ENCODE results near the gene PET100. TPM values are rescaled to one million over a fixed set of nuclear protein-coding genes. Genes with fewer than 3 reads are reported as not detected.

The PET100 gene
- polyA plus RNA-seq, 4 donors: 99.2 to 131 (median 118) TPM

GRCh38 chr19:7611541-7612279 is 17.9 kb upstream of the PET100 start:
- DNase-seq (ENCODE audit: low read depth in 4 of 4, low spot score in 2 of 4): no peak

DNA sequence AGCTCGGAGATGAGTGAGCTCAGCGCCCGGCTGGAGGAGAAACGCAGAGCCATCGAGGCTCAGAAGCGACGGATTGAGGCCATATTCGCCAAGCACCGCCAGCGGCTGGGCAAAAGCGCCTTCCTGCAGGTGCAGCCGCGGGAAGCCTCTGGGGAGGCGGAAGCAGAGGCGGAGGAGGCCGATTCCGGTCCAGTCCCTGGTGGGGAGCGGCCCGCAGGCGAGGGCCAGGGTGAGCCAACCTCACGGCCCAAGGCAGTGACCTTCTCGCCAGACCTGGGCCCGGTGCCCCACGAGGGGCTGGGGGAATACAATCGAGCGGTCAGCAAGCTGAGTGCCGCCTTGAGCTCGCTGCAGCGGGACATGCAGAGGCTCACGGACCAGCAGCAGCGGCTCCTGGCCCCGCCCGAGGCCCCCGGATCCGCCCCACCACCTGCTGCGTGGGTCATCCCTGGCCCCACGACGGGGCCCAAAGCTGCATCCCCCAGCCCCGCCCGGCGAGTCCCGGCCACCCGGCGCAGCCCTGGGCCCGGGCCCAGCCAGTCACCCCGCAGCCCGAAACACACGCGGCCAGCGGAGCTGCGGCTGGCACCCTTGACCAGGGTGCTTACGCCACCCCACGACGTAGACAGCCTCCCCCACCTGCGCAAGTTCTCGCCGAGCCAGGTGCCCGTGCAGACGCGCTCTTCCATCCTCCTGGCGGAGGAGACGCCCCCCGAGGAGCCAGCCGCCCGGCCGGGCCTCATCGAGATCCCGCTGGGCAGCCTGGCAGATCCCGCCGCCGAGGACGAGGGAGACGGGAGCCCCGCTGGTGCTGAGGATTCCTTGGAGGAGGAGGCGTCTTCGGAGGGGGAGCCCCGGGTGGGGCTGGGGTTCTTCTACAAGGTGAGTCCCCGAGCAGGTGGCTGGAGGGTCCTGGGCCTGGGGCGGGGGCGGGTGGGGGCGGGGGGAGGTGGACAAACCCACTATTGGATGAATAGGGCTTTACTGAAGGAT is 17.0 kb upstream of the PET100 start:
- no peak for DNase-seq (ENCODE audit: low read depth in 4 of 4, low spot score in 2 of 4)

DNA sequence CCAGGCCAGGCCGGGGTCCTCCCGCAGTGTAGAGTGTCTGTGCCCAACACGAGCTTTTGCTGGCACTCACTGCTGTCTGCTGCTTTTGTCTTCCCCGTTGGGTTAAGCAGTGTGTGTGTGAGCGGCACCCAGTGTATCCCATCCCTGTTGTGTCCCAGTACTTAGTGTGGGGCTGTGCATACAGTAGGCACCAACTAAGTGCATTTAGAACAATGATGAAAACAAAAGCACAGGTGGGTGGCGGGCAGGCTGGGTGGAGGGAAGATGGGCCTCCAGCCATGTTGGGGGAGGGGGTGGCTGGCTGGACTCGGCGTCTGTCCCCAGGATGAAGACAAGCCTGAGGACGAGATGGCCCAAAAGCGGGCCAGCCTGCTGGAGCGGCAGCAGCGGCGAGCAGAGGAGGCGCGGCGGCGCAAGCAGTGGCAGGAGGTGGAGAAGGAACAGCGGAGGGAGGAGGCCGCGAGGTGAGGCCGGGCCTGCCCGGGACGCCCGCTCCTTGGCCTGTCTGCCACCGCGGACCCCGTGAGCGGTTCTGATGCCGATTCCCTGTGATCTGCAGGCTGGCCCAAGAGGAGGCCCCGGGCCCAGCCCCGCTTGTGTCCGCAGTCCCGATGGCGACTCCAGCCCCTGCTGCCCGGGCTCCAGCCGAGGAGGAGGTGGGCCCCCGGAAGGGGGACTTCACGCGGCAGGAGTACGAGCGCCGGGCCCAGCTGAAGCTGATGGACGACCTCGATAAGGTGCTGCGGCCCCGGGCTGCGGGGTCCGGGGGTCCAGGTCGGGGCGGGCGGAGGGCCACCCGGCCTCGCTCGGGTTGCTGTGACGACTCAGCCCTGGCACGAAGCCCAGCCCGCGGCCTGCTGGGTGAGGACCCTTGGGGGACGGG is 14.5 kb upstream of the PET100 start:
- no peak for DNase-seq (ENCODE audit: low read depth in 4 of 4, low spot score in 2 of 4)

GRCh38 chr19:7617172-7617571 is 12.4 kb upstream of the PET100 start:
- no peak for DNase-seq (ENCODE audit: low read depth in 4 of 4, low spot score in 2 of 4)

DNA sequence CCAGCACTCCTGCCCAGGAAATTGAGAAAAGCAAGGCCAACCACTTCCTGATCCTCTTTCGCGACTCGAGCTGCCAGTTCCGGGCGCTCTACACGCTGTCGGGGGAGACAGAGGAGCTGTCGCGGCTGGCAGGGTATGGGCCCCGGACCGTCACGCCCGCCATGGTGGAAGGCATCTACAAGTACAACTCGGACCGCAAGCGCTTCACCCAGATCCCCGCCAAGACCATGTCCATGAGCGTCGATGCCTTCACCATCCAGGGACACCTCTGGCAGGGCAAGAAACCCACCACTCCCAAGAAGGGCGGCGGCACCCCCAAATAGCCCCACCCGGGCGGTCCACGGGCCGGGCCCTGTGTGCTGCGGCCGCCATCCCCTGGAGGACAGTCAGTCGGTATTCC is 11.9 kb upstream of the PET100 start:
- DNase-seq (ENCODE audit: low read depth in 4 of 4, low spot score in 2 of 4): no peak

DNA sequence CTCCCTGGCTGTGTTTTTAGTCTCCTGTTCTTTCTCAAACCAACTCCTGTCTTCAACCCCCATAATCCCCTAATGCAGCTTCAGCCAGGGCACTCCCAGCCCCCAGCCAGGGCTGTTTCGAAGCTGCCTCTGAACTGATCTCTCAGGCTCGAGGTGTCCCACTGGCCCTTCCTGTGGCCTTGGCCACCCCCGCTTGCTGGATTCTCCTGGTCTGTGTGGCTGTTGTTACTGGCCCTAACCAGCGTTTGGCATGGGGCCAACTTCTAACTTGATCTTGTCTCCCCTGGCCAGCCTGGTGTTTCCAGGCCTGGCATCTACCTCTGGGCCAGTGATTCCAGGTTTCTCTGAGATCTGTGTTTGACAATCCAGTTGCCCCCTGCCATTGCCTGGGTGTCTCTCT is 11.2 kb upstream of the PET100 start:
- no peak for DNase-seq (ENCODE audit: low read depth in 4 of 4, low spot score in 2 of 4)

- no peak for DNase-seq (ENCODE audit: low read depth in 4 of 4, low spot score in 2 of 4)
Observed at GRCh38 chr19:7618771-7619510, 10.7 kb upstream of the PET100 start.

DNA sequence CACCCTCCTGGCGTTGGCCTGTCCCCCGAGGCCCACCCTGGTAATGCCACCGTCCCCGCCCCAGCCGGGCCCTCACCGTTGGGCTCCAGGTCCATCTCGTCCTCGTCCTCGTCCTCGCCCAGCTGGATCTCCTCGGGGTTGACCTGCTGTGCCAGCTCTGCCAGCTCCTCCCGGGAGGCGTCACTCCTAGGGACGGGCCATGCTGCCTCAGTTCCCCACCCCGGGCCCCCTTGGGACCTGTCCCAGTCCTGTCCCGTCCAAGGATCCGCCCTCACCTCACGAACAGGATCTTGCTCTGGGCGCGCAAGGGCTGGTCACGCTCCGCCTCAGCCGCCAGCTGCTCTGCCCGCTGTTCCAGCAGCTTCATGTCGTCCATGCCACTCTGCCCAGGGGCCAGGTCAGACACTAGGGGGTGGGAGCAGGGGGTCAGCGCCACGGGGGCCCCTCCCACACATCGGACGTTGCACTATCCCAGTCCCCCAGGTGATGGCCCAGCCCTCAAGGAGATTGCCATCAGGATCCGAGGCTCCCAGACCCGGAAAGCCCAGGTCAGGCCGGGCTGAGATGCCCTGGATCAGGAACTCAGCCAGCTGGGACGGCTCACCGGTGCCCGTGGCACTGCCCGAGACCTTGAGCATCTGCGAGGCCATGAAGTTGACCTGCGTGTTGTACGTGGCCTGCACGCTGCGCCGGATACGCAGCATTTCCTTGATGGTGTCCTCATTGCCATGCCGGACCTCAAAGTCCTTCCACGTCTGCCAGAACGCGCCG is 9.7 kb upstream of the PET100 start:
- no peak for DNase-seq (ENCODE audit: low read depth in 4 of 4, low spot score in 2 of 4)

GRCh38 chr19:7620442-7621412 is 8.9 kb upstream of the PET100 start:
- no peak for DNase-seq (ENCODE audit: low read depth in 4 of 4, low spot score in 2 of 4)

DNA sequence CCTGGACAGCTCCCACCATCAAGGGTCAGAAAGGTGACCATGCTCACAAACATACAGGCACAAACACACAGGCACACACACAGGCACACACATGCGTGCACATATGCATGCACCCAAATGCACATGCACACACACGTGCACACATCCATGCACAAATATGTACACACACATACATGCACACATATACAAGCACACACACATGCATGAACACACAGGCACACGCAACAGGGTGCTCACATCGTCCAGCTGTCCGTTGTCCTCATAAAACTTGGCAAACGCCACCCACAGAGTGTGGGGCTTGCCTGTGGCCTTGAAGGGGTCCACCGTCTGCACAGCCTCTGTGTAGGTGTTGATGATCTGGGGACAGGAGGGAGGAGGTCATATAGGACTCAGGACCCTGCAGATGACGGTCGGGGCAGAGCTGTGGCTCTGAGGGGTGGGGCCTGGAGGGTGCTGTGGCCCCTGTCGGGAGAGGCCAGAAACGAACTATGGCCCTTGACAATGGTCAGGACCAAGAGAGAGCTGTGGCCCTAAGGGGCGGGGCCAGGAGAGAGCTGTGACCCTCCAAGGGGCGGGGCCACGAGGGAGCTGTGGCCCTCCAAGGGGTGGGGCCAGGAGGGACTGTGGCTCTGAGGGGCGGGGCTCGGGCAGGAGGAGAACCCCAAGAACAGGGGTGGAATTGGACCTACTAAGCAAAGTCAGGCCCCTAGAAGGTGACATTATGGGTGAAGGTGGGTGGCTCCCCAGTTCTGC is 6.5 kb upstream of the PET100 start:
- no peak for DNase-seq (ENCODE audit: low read depth in 4 of 4, low spot score in 2 of 4)

DNA sequence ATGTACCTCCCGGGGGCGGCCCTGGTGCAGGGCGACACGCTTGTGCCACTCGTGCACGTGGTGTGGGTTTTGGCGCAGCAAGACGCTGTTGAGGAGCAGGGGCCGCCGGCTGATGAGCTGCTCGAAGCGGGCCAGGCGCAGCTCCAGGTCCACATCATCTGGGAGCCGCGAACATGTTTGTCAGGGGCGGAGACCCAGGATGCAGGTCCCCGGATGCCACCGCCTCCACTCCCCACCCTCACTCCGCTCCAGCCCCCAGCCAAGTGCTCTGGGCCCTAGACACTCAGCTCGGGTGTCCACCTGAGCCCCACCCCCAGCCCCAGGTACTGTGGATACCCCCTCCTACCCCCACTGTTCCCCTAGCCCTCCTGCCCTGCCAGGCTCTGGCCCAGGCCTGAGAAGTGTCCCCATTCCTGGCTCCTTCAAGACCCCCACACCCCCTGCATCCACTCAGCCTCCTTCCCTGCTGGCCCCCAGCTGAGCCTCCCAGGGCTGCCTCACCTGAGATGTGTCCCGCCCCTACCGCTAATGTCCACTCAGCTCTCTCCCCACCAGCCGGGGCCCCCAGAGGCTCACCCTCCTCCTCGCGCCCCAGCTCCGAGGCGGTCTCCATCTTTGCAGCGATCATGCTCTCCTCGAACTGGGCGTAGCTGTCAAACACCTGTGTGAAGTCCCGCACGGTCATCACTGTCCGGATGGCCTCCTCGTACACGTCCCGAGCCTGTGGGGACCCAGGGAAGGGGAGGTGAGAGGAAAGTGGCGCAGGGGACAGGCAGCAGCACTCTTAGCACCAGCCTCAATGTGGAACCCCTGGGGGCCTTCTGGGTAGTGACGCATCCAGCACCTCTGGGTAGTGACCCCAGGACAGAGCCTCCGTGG is 5.6 kb upstream of the PET100 start:
- no peak for DNase-seq (ENCODE audit: low read depth in 4 of 4, low spot score in 2 of 4)

- DNase-seq (ENCODE audit: low read depth in 4 of 4, low spot score in 2 of 4): no peak
Observed at GRCh38 chr19:7624810-7625209, 4.8 kb upstream of the PET100 start.

GRCh38 chr19:7625763-7626372 is 3.7 kb upstream of the PET100 start:
- DNase-seq (ENCODE audit: low read depth in 4 of 4, low spot score in 2 of 4): no peak

DNA sequence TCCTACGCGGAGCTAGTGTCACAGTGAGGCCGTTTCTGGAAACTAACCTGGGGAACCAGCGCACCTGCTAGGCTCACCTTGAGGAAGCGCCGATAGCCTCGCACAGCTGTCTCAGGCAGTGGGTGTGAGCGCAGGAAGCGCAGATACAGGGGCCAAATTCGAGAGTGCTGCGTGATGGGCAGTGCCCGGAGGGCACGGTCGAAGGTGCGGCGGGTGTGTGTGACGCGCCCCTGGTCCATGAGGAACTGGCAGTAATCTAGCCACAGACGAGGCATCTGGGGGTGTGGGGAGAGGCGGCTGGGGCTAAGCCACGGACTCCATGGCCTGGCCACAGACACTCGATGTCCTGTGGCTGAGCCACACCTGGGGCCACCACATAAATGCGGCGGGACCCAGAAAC is 2.4 kb upstream of the PET100 start:
- DNase-seq (ENCODE audit: low read depth in 4 of 4, low spot score in 2 of 4): no peak

GRCh38 chr19:7628589-7629311 is 843 bp upstream of the PET100 start:
- DNase-seq (ENCODE audit: low read depth in 4 of 4, low spot score in 2 of 4): no peak

Data from left renal cortex interstitium (tissue), 4 donors.